H9 (cell line): ENCODE measurements around the gene BICRAL. TPM values are rescaled to one million over a fixed set of nuclear protein-coding genes. Genes with fewer than 3 reads are reported as not detected.

Source experiments
- DNase-seq: peaks from one replicate; pipeline ENCODE4 v3.0.0-alpha.2; 2017
- H2AFZ ChIP-seq: one replicate; pipeline ENCODE4 v1.6.1; 2013; ENCODE audit warnings: mild to moderate bottlenecking, low read length, control low read depth, moderate library complexity
- H2AK5ac ChIP-seq: 2 replicates; pipeline ENCODE4 v1.6.1; 2013; ENCODE audit warnings: low read length, control low read depth, mixed read lengths; ENCODE audit not compliant: insufficient read length
- H2BK120ac ChIP-seq: one replicate; pipeline ENCODE4 v1.6.1; 2013; ENCODE audit warnings: low read depth, mild to moderate bottlenecking, low read length, control low read depth, inconsistent platforms; ENCODE audit not compliant: poor library complexity, severe bottlenecking
- H2BK12ac ChIP-seq: 2 replicates; pipeline ENCODE4 v1.6.1; 2013; ENCODE audit warnings: low read length, control low read depth, mixed read lengths, low read depth; ENCODE audit not compliant: insufficient read length
- H2BK15ac ChIP-seq: 2 replicates; pipeline ENCODE4 v1.6.1; 2013; ENCODE audit warnings: low read depth, low read length, control low read depth
- H2BK20ac ChIP-seq: one replicate; pipeline ENCODE4 v1.6.1; 2013; ENCODE audit warnings: low read depth, mild to moderate bottlenecking, low read length, control low read depth, inconsistent platforms; ENCODE audit not compliant: poor library complexity, severe bottlenecking
- H2BK5ac ChIP-seq: 2 replicates; pipeline ENCODE4 v1.6.1; 2013; ENCODE audit warnings: low read length, control low read depth, mixed read lengths; ENCODE audit not compliant: insufficient read length
- H3K14ac ChIP-seq: 2 replicates; pipeline ENCODE4 v1.6.1; 2013; ENCODE audit warnings: low read length, control low read depth; ENCODE audit not compliant: insufficient read depth
- H3K18ac ChIP-seq: 2 replicates; pipeline ENCODE4 v1.6.1; 2013; ENCODE audit warnings: low read depth, mild to moderate bottlenecking, mixed read lengths, low read length, control low read depth; ENCODE audit not compliant: insufficient read length
- H3K23ac ChIP-seq: 2 replicates; pipeline ENCODE4 v1.6.1; 2013; ENCODE audit warnings: low read length, control low read depth, mixed read lengths, low read depth; ENCODE audit not compliant: insufficient read length
- H3K23me2 ChIP-seq: 2 replicates; pipeline ENCODE4 v1.6.1; 2013; ENCODE audit warnings: low read depth, mild to moderate bottlenecking, mixed read lengths, low read length, control low read depth; ENCODE audit not compliant: insufficient read length, poor library complexity, severe bottlenecking
- H3K27ac ChIP-seq: 2 replicates; pipeline ENCODE4 v1.5.1; 2013; ENCODE audit warnings: low read length, control low read depth, mixed read lengths, low read depth; ENCODE audit not compliant: insufficient read length
- H3K27me3 ChIP-seq: 2 replicates; pipeline ENCODE4 v1.6.1; 2013; ENCODE audit warnings: low read length, control low read depth, inconsistent platforms; ENCODE audit not compliant: insufficient read depth
- H3K4ac ChIP-seq: 2 replicates; pipeline ENCODE4 v1.6.1; 2013; ENCODE audit warnings: low read depth, mild to moderate bottlenecking, control low read depth, inconsistent platforms, low read length, moderate library complexity
- H3K4me1 ChIP-seq: 2 replicates; pipeline ENCODE4 v1.6.1; 2013; ENCODE audit warnings: low read length, control low read depth, inconsistent platforms; ENCODE audit not compliant: insufficient read depth
- H3K4me2 ChIP-seq: 2 replicates; pipeline ENCODE4 v1.6.1; 2013; ENCODE audit warnings: low read length, control low read depth, mixed read lengths; ENCODE audit not compliant: insufficient read length, insufficient read depth
- H3K56ac ChIP-seq: 2 replicates; pipeline ENCODE4 v1.6.1; 2013; ENCODE audit warnings: low read depth, mild to moderate bottlenecking, mixed read lengths, low read length, control low read depth; ENCODE audit not compliant: insufficient read length
- H3K79me1 ChIP-seq: 2 replicates; pipeline ENCODE4 v1.6.1; 2013; ENCODE audit warnings: low read depth, mild to moderate bottlenecking, moderate library complexity, low read length, control low read depth, inconsistent platforms; ENCODE audit not compliant: insufficient read depth, poor library complexity, severe bottlenecking
- H3K79me2 ChIP-seq: 2 replicates; pipeline ENCODE4 v1.6.1; 2013; ENCODE audit warnings: low read length, control low read depth, inconsistent platforms; ENCODE audit not compliant: insufficient read depth
- H3K9ac ChIP-seq: 2 replicates; pipeline ENCODE4 v1.6.1; 2013; ENCODE audit warnings: low read length, control low read depth, mixed read lengths; ENCODE audit not compliant: insufficient read length; ENCODE audit errors: extremely low read depth
- H3K9me3 ChIP-seq: one replicate; pipeline ENCODE4 v1.6.1; 2013; ENCODE audit warnings: low read depth, low read length, inconsistent platforms; ENCODE audit not compliant: control insufficient read depth
- H3T11ph ChIP-seq: one replicate; pipeline ENCODE4 v1.6.1; 2013; ENCODE audit warnings: mild to moderate bottlenecking, low read length, control low read depth, inconsistent platforms
- H4K20me1 ChIP-seq: one replicate; pipeline ENCODE4 v1.6.1; 2013; ENCODE audit not compliant: control insufficient read depth, insufficient read length, insufficient read depth
- H4K5ac ChIP-seq: 2 replicates; pipeline ENCODE4 v1.6.1; 2013; ENCODE audit warnings: low read depth, mild to moderate bottlenecking, mixed read lengths, low read length, control low read depth; ENCODE audit not compliant: insufficient read length
- H4K8ac ChIP-seq: replicated peaks from 2 replicates; pipeline ENCODE4 v1.6.1; 2013; ENCODE audit warnings: low read length, control low read depth, mixed read lengths, low read depth; ENCODE audit not compliant: insufficient read length
- H4K91ac ChIP-seq: 2 replicates; pipeline ENCODE4 v1.6.1; 2013; ENCODE audit warnings: low read depth, mild to moderate bottlenecking, moderate library complexity, mixed read lengths, low read length, control low read depth; ENCODE audit not compliant: insufficient read length
- H3K27ac Mint-ChIP-seq, 3 experiments: 2 replicates in 2 of 3; 3 replicates in 1 of 3; pipeline ENCODE4 v1.8.0; 2020 to 2021; ENCODE audit warnings: mixed read lengths in 3 of 3, mild to moderate bottlenecking in 1 of 3, moderate library complexity in 1 of 3
- H3K27me3 Mint-ChIP-seq: 2 replicates; pipeline ENCODE4 v1.8.0; 2021; ENCODE audit warnings: low read depth, mild to moderate bottlenecking, moderate library complexity, mixed read lengths
- H3K36me3 Mint-ChIP-seq, 3 experiments: 2 replicates in 2 of 3; 3 replicates in 1 of 3; pipeline ENCODE4 v1.8.0; 2020 to 2021; ENCODE audit warnings: low read depth in 3 of 3, mixed read lengths in 3 of 3; ENCODE audit not compliant: insufficient read depth in 1 of 3
- H3K4me1 Mint-ChIP-seq, 2 experiments: 2 replicates each; pipeline ENCODE4 v1.8.0; 2020; ENCODE audit warnings: mixed read lengths in 2 of 2
- H3K4me3 Mint-ChIP-seq, 2 experiments: 2 replicates in 1 of 2; 3 replicates in 1 of 2; pipeline ENCODE4 v1.8.0; 2020 to 2021; ENCODE audit warnings: mild to moderate bottlenecking in 2 of 2, mixed read lengths in 2 of 2, moderate library complexity in 1 of 2
- H3K9me3 Mint-ChIP-seq, 2 experiments: 2 replicates in 1 of 2; 3 replicates in 1 of 2; pipeline ENCODE4 v1.8.0; 2020; ENCODE audit warnings: mild to moderate bottlenecking in 2 of 2, mixed read lengths in 2 of 2, moderate library complexity in 1 of 2
- WGBS: extraction: QIAGEN DNeasy Blood & Tissue Kit; methylation state at CpG from one replicate; pipeline ENCODE4 v1.1.7; 2013; ENCODE audit warnings: missing lambda C conversion rate, low lambda C conversion rate, mixed read lengths; ENCODE audit not compliant: insufficient read length; ENCODE audit errors: extremely low coverage; 5-methylcytosine and 5-hydroxymethylcytosine counted together
- total RNA-seq: library from RNA; stranded (reverse); gene quantifications from 2 replicates; pipeline ENCODE4 v1.2.1, GENCODE V29; 2021
- TF ChIP-seq, protein P1 (sequence below): fragments of 200-600 bp; sonication (generic); conservative IDR thresholded peaks from 3 replicates; pipeline ENCODE4 v1.8.0; 2021; ENCODE audit warnings: antibody characterized with exemption, mild to moderate bottlenecking

BICRAL gene
- total RNA-seq, 1 experiment from 2014 or later, result 9.8 TPM

- no peak for DNase-seq
- Histone ChIP-seq H3K4me2 (no peak overlapping the region), H2BK5ac (no peak overlapping the region), H3K4ac (no peak overlapping the region), H4K8ac (no peak overlapping the region), H3K4me1 (peaks cover 8% of the 10 kb centered on the region; the same call in 1 of the 2 replicates), H3K9me3 (no peaks in the 10 kb centered on the region), H3K14ac (no peak overlapping the region), H3K27me3 (no peaks in the 10 kb centered on the region; the same call in 1 of the 2 replicates), H3K18ac (no peak overlapping the region), H2AK5ac (no peak overlapping the region), H3K79me2 (no peaks in the 10 kb centered on the region), H2BK15ac (no peak overlapping the region), H2BK20ac (no peak overlapping the region), H3K27ac (no peak overlapping the region), H3K23ac (no peak overlapping the region), H2BK120ac (no peak overlapping the region), H3K9ac (no peak overlapping the region), H2AFZ (no peak overlapping the region), H3K23me2 (peaks cover 4% of the 10 kb centered on the region), H3K79me1 (no peaks in the 10 kb centered on the region), H4K5ac (no peak overlapping the region), H2BK12ac (no peak overlapping the region), H3T11ph (no peak overlapping the region), H3K56ac (no peak overlapping the region), H4K91ac (no peak overlapping the region), H4K20me1 (no peaks in the 10 kb centered on the region)
- H3K27me3 Mint-ChIP-seq, result peaks cover 6% of the 10 kb centered on the region; the same call in 1 of the 2 replicates
- H3K4me3 Mint-ChIP-seq, result no peak overlapping the region
- peaks cover 23 to 27% of the 10 kb centered on the region in 2 experiments for H3K4me1 Mint-ChIP-seq
- WGBS, result no CpG with 5 or more reads among the region's 2 CpGs
- H3K27ac Mint-ChIP-seq, result no peak overlapping the region
- H3K9me3 Mint-ChIP-seq, result no peaks in the 10 kb centered on the region
- TF ChIP-seq, protein P1, sequence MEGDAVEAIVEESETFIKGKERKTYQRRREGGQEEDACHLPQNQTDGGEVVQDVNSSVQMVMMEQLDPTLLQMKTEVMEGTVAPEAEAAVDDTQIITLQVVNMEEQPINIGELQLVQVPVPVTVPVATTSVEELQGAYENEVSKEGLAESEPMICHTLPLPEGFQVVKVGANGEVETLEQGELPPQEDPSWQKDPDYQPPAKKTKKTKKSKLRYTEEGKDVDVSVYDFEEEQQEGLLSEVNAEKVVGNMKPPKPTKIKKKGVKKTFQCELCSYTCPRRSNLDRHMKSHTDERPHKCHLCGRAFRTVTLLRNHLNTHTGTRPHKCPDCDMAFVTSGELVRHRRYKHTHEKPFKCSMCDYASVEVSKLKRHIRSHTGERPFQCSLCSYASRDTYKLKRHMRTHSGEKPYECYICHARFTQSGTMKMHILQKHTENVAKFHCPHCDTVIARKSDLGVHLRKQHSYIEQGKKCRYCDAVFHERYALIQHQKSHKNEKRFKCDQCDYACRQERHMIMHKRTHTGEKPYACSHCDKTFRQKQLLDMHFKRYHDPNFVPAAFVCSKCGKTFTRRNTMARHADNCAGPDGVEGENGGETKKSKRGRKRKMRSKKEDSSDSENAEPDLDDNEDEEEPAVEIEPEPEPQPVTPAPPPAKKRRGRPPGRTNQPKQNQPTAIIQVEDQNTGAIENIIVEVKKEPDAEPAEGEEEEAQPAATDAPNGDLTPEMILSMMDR, result no peak
- no peaks in the 10 kb centered on the region for H3K36me3 Mint-ChIP-seq
Measured at GRCh38 chr6:42769836-42770235, 12.0 kb upstream of the BICRAL start.
